NCI-H1930 (cell line): ENCODE data around the gene KCNF1.
"Not testable (repeated sequence)": the region's sequence is repeated elsewhere in the genome, so short reads cannot be mapped to it uniquely, and the experiment has no call there.

Experiments
- DNase-seq, 2 experiments: peaks; one replicate each; lab custom pipeline; 2025; lab: John Stamatoyannopoulos, UW

KCNF1 gene

DNA sequence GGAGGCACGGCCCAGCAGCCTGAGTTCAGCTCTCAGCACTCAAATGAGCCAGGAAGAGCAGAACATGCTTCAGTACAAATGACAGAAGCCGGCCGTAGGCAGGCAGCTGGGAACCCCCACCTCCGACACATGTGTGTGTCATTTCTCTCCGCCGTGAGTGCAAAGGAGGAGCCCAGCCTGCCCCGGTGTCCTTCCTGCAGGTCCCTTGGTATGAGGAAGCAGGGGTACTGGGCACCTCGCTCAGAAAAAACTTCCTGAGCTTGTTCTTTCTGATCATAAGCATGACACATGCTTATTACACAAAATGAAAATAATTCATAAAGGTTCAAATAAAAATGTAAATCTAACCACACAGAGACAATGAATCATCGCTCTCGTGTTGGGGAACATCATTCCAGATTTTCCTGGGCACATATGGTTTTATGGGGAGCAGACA lies 35.3 kb downstream of the KCNF1 start:
- no peak for DNase-seq

- no peak for DNase-seq
Observed at GRCh38 chr2:10947446-10948187, 35.9 kb downstream of the KCNF1 start.

DNA sequence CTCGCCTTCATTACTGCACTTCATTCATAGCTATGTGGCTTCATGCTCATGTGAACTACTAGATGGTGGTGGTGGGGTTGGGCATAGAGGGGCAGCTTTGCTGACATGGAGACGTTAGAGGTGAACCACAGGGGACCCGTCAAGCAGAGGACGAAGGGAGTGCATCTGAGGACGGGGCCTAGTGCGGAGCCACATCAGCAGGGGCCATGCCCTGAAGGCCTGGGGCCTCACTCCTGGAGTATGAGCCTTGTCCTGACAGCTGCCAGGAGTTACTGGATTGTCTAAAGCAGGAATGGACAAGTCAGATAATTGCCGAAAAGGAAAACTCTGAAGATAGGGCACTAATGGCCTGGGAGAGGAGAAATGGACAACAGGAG lies 36.4 kb downstream of the KCNF1 start:
- DNase-seq, result no peak

DNA sequence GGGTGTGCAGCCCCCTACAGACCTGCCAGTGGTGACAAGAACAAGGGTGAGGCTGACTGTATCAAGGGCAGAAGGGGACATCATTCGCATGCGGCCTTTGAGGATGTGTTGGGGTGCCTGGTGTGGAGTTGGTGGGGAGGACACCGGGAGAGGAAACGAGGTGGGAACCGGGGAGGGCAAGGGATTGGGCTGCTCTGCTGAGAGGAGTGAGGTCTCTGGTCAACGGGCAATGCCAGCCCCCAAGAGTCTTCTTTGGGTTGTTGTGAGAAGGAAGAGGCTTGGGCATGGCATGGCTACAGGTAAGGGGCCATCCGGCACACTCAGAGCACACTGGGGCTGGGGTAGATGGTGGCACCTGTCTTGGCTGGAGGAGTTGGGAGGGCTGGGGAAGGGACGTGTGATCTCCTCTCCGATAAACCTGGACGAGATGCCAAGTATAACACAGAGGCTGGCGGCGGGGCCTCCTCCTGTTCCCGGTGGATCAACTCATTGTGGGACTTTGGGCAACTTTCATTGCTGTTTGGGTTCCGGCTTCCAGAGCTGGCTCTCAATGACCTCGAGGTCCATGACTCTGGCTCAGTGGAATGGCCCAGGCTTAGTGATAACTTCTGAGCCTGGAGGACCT lies 37.0 kb downstream of the KCNF1 start:
- no peak for DNase-seq

DNA sequence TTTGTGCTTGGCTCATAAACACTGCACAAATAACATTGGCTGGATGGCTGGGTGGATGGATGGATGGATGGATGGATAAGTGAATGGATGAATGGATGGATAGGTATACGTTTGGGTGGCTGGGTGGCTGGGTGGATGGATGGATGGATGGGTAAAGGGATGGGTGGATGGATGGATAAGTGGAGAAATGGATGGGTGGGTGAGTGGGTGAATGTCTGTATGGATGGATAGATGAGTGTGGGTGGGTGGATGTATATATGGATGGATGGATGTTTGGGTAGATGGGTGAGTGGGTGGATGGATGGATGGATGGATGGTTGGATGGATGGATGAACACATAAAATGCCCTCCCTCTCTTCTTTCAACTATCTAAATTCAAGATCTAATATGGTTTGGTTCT lies 38.1 kb downstream of the KCNF1 start:
- DNase-seq, result no peak

DNA sequence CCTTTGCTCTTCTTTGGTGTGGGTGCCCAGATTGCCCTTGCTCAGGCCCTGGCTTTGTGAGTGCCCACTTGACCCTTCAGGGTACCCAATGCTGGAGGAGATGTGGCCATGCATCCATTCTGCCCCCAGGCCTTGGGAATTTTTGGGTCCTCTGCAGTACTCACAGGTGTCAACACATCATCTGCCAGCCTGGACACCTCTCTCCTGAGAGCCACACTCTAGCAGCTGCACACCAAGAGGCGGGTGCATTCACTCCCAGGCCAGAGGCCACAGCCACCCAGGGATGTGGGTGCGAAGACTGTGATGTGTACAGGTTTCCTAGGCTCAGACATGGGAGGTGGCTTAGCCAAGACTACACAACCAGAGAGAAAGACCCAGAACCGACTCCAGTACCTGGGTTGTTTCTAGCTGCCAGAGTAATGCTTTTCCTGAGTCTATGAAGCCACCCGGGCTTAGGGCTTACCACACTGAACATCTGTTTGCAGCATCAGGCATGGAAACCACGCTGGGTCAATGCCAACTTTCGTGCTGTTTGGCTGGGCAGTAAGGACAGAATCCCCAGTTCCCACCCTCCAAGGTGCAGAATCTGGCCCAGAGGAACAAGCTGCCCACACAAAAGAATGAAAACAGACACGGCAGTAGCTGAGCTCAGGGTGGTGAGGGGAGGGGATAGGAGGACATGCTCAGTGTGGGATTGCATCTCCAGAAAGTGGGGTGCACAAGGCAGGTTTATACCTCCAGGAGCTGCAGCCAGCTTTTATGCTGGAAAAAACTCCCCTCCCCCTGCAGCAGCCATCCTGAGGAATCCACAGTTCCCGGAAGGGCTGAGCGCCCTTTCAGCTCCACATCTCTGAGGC lies 40.1 kb downstream of the KCNF1 start:
- DNase-seq, result no peak

DNA sequence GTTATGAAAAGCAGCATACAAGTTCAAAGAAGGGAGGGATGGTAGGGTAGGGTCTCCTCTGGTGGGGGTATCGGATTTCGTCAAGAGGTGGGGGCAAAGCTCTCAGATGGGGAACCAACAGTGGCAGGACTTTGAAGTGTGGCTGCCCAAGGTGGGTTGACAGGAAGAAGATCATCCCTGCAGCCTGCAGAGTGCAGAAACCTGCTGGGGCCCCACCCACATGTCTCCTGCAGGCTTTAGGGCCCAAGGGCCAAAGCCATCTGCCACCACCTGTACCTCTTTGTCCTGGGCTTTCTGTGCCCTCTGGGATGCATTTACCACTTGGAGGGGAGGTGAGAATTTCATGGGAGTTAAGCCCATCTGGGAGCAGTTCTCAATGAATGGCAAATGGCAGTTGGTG lies 42.7 kb downstream of the KCNF1 start:
- no peak for DNase-seq

DNA sequence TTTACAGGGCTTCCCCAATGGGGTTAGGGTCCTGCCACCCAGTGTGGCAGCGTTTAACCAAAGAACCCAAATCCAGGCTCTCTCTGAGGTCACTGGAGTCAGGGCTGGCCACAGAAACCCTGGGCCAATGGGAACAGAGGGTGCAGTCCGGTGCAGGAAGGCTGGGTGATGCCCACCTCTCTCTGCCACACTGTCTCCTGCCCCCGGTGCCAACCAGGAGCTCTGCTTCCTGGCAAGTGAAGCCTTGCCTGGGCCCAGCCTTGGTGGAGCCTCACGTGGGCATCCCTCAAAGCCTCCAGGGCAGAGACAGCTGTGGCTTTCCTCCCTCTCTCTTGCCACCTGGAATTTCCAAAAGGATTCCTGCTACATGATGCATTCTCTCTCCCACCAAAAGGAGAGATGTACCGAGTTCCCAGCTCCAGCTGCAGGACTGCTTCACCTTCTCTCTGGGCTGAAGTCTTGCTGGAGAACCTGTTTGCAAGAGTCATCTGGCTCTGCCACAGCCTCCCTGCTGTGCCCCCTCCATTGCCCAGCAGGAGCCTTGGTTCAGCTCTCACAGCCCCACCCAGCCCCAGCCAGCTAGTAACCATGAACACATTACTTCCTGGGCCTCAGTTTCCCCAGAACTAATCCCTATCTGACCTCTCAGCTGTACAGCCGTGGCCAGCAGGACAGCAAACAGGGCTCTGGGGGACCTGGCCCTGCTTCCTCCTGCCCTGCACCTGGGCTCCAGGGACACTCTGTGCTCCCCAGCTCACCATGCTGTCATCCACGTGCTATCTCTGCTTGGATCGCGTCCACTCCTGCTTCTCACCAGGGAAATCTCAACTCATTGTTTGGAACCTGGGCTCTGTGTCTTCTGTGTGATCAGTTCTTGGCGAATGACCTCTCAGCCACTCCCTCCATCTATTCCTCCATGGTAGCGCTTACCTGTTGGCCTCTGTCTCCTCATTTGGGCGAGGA lies 43.4 kb downstream of the KCNF1 start:
- no peak for DNase-seq

DNA sequence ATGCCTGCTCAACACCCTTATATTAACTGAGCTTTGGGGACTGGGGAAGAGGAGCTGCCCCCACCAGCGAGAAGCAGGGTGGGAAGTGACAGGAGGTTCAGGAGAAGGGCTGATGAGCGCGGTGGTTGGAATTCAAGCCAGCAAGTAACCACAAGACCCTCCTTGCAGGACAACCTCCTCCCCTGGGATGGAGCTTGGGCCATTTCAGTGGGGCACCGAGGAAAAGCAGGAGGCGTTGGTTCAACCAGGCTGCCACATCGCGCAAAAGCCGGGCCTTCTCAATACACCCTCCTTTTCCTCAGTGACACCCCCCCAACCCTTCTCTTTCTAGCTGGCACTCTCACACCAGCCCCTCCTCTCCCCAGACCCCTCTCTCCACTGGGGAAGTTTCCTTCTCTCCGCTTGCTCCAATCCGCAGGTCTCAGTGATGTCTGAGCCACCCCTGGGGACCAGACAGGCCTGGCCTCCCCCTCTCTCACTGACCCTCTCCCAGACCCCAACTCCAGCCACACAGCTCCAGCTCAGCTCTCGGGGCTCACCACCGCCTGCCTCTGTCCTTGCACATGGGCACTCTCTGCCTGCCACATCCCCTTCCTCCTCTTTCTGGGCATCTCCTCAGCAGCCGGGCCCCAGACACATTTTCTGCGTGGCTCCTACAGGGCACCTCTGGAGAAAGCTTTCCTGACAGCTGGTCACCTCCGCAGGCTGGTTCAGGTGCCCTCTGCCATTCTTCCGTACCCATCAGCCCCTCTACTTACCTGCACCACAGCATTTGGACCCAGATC lies 44.5 kb downstream of the KCNF1 start:
- no peak for DNase-seq

GRCh38 chr2:10957391-10957790 lies 45.7 kb downstream of the KCNF1 start:
- no peak for DNase-seq

GRCh38 chr2:10958452-10958851 lies 46.7 kb downstream of the KCNF1 start:
- DNase-seq, result not testable (repeated sequence)

- no peak for DNase-seq
Observed at GRCh38 chr2:10960606-10961489, 49.1 kb downstream of the KCNF1 start.

GRCh38 chr2:10961490-10961875 lies 49.7 kb downstream of the KCNF1 start:
- DNase-seq, result no peak

GRCh38 chr2:10962004-10962403 lies 50.3 kb downstream of the KCNF1 start:
- no peak for DNase-seq

DNA sequence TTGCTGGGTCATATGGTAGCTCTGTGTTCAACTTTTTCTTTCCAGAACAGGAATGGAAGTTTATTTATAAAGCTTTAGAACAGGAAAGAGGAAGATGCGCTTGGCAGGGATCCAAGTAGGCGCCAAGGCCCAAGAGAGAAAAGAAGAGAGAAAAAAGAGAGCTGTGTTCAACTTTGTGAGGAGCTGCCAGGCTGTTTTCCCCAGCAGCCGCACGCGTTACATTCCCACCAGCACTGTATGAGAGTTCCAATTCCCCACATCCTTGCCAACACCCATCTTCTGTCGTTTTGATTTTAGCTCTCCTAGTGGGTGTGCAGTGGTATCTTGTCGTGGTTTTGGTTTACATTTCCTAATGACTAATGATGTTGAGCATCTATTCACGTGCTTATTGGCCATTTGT lies 51.4 kb downstream of the KCNF1 start:
- no peak for DNase-seq
